HG03457 (cell line): ENCODE data around the gene EVPL.
"Not testable (repeated sequence)": the region's sequence is repeated elsewhere in the genome, so short reads cannot be mapped to it uniquely, and the experiment has no call there.

Source experiments
- ATAC-seq: cut with Tn5 transposase; IDR thresholded peaks from one replicate; pipeline ENCODE4 v1.9.1; 2021; ENCODE audit warnings: moderate number of reproducible peaks; ENCODE audit not compliant: unreplicated experiment

The EVPL gene

DNA sequence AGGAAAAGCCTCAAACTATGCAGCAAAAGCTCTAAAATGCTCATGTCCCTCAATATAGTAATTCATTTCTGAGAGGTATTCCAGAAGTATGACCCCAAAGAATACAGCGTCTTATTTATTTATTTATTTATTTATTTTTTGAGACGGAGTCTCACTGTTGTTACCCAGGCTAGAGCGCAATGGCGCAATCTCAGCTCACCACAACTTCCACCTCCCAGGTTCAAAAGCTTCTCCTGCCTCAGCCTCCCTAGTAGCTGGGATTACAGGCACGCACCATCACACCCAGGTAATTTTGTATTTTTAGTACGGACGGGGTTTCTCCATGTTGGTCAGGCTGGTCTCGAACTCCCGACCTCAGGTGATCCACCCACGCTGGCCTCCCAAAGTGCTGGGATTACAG is 58.1 kb downstream of the EVPL start:
- not testable (repeated sequence) for ATAC-seq

DNA sequence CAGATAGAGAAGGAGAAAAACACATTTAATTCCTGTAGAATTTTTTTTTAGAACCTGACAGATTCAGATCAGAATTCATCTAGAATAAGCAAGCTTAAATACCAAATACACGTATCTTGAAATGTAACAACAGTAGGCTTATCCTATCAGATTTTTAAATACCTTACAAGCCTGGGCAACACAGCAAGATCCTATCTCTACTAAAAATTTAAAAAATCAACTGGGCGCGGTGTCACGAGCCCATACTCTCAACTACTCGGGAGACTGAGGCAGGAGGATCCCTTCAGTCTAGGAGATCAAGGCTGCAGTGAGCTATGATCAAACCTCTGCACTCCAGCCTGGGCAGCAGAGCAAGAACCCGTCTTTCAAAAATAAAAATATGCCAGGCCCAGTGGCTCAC is 61.6 kb downstream of the EVPL start:
- no peak for ATAC-seq

DNA sequence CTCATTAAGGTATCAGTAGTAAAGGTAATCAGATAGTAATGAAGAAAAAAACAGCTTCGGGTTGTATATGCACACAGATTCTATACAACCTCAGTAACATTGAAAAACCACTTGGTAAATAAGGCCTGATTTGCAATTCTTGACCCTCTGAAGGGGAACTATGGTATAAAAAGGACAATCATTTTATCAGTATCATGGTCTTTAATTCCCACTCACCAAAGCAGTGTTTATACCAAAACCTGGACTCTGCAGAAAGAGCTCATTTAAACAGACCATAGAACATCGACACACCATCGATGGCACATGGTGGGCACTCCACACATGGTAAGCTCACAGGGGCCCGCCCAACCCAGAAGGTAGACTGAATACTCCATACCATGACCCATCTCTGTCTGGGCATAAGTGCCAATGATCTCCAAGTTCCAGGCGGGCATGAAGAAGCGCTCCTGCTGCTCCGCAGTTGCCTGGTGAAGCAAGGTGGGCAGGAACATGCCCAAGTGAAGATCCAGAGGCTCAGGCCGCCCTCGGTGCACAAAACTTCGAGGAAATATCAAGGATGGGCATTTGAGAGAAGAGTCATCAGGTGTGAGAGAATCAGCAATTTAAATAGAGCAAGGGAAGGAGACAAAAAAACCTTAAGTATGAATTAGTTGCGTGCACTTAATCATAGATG is 67.1 kb downstream of the EVPL start:
- ATAC-seq: no peak

DNA sequence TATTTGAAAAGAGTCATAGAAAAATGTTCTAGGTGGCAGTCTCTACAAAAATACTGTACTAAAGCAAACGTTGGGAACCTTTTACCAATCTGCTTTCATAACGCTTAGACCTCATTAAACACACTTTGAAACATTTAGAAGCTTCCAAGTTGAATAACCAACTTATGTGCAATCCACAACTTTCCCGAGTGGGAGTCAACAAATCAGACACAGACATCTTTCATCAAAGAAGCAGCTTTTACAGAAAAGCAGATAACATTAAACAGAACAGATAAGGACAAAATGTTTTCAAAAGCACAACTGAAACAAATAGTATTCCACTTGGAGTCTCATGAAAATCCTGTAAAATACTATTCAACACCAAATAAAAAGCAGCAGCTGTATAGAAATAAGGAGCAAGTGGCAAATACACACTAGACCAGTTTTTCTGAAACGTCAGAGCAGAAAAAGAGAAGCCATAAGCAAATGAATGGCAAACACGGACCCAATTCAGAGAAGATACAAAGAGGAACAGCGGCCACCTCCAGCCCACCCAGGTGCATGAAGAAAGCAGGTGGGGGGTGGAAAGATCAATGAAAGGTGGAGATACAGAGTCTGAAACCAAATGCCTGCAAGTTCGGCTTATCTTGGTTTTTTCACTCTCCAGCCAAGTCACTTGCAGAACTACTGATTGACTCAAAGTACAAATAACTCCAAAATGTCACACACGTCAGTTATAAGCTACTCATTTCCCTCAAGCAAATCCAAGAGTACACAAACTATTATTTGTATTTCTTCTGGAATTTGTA is 67.9 kb downstream of the EVPL start:
- no peak for ATAC-seq
